OCI-LY1 (cell line): ENCODE measurements around the gene KCNA2.

ENCODE experiments used
- EZH2 ChIP-seq: fragments of 200-600 bp; sonication (generic), shearing (Covaris generic); IDR thresholded peaks from 2 replicates; pipeline ENCODE4 v1.8.0; 2017; ENCODE audit warnings: borderline replicate concordance, mixed run types, mild to moderate bottlenecking, antibody characterized with exemption, low read length, moderate library complexity, mixed read lengths
- TF ChIP-seq, protein P1 (sequence below): fragments of 200-600 bp; sonication (generic), shearing (Covaris generic); IDR thresholded peaks from 2 replicates; pipeline ENCODE4 v1.5.1; 2017; ENCODE audit warnings: mild to moderate bottlenecking, antibody characterized with exemption, low read length, moderate library complexity, mixed read lengths

- TF ChIP-seq EZH2 = no peak
- TF ChIP-seq, protein P1, sequence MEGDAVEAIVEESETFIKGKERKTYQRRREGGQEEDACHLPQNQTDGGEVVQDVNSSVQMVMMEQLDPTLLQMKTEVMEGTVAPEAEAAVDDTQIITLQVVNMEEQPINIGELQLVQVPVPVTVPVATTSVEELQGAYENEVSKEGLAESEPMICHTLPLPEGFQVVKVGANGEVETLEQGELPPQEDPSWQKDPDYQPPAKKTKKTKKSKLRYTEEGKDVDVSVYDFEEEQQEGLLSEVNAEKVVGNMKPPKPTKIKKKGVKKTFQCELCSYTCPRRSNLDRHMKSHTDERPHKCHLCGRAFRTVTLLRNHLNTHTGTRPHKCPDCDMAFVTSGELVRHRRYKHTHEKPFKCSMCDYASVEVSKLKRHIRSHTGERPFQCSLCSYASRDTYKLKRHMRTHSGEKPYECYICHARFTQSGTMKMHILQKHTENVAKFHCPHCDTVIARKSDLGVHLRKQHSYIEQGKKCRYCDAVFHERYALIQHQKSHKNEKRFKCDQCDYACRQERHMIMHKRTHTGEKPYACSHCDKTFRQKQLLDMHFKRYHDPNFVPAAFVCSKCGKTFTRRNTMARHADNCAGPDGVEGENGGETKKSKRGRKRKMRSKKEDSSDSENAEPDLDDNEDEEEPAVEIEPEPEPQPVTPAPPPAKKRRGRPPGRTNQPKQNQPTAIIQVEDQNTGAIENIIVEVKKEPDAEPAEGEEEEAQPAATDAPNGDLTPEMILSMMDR = no peak
Observed at GRCh38 chr1:110579460-110579859, 26.7 kb downstream of the KCNA2 start.
